Ishikawa (cell line): ENCODE results near the gene LCN1.

Experiments
- CEBPB ChIP-seq: IDR thresholded peaks from 2 replicates; pipeline ENCODE4 v1.6.1; 2012
- CREB1 ChIP-seq: IDR thresholded peaks from 2 replicates; pipeline ENCODE4 v1.6.1; 2012; ENCODE audit warnings: low read depth
- EGR1 ChIP-seq: IDR thresholded peaks from 2 replicates; pipeline ENCODE4 v1.6.1; 2012
- EP300 ChIP-seq: IDR thresholded peaks from 2 replicates; pipeline ENCODE4 v1.6.1; 2012; ENCODE audit warnings: borderline replicate concordance
- FOXM1 ChIP-seq: IDR thresholded peaks from 2 replicates; pipeline ENCODE4 v1.6.1; 2012; ENCODE audit warnings: low read depth, borderline replicate concordance
- NFIC ChIP-seq: IDR thresholded peaks from 2 replicates; pipeline ENCODE4 v1.6.1; 2012
- RAD21 ChIP-seq: IDR thresholded peaks from 2 replicates; pipeline ENCODE4 v1.6.1; 2012; ENCODE audit warnings: low read depth
- TAF1 ChIP-seq: IDR thresholded peaks from 2 replicates; pipeline ENCODE4 v1.6.1; 2012; ENCODE audit warnings: low read depth, mild to moderate bottlenecking
- TCF12 ChIP-seq: IDR thresholded peaks from 2 replicates; pipeline ENCODE4 v1.6.1; 2012; ENCODE audit warnings: low read depth
- TEAD4 ChIP-seq: IDR thresholded peaks from 2 replicates; pipeline ENCODE4 v1.6.1; 2012
- USF1 ChIP-seq: IDR thresholded peaks from 2 replicates; pipeline ENCODE4 v1.6.1; 2012
- YY1 ChIP-seq: IDR thresholded peaks from 2 replicates; pipeline ENCODE4 v1.6.1; 2012; ENCODE audit warnings: low read depth
- ZBTB7A ChIP-seq: IDR thresholded peaks from 2 replicates; pipeline ENCODE4 v1.6.1; 2012; ENCODE audit warnings: low read depth
- TF ChIP-seq, protein P1 (sequence below): IDR thresholded peaks from 2 replicates; pipeline ENCODE4 v1.6.1; 2012
- TF ChIP-seq, protein P2 (sequence below): IDR thresholded peaks from 2 replicates; pipeline ENCODE4 v1.6.1; 2012; ENCODE audit warnings: low read depth, mild to moderate bottlenecking

Gene LCN1

GRCh38 chr9:135520916-135521607 is at the start of gene LCN1:
TSS of gene LCN1 (plus strand) at chr9:135521440. CDS start at chr9:135521498, 58 bp downstream.
- no peak for TF ChIP-seq NFIC
- no peak for TF ChIP-seq ZBTB7A
- no peak for TF ChIP-seq TCF12
- no peak for TF ChIP-seq EP300
- TF ChIP-seq CEBPB: no peak
- TF ChIP-seq FOXM1: no peak
- TF ChIP-seq TAF1: no peak
- no peak for TF ChIP-seq CREB1
- TF ChIP-seq YY1: no peak
- TF ChIP-seq, protein P1, sequence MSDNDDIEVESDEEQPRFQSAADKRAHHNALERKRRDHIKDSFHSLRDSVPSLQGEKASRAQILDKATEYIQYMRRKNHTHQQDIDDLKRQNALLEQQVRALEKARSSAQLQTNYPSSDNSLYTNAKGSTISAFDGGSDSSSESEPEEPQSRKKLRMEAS: no peak
- no peak for TF ChIP-seq USF1
- TF ChIP-seq, protein P2, sequence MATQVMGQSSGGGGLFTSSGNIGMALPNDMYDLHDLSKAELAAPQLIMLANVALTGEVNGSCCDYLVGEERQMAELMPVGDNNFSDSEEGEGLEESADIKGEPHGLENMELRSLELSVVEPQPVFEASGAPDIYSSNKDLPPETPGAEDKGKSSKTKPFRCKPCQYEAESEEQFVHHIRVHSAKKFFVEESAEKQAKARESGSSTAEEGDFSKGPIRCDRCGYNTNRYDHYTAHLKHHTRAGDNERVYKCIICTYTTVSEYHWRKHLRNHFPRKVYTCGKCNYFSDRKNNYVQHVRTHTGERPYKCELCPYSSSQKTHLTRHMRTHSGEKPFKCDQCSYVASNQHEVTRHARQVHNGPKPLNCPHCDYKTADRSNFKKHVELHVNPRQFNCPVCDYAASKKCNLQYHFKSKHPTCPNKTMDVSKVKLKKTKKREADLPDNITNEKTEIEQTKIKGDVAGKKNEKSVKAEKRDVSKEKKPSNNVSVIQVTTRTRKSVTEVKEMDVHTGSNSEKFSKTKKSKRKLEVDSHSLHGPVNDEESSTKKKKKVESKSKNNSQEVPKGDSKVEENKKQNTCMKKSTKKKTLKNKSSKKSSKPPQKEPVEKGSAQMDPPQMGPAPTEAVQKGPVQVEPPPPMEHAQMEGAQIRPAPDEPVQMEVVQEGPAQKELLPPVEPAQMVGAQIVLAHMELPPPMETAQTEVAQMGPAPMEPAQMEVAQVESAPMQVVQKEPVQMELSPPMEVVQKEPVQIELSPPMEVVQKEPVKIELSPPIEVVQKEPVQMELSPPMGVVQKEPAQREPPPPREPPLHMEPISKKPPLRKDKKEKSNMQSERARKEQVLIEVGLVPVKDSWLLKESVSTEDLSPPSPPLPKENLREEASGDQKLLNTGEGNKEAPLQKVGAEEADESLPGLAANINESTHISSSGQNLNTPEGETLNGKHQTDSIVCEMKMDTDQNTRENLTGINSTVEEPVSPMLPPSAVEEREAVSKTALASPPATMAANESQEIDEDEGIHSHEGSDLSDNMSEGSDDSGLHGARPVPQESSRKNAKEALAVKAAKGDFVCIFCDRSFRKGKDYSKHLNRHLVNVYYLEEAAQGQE: no peak
- TF ChIP-seq RAD21: no peak
- TF ChIP-seq EGR1: no peak
- no peak for TF ChIP-seq TEAD4

DNA sequence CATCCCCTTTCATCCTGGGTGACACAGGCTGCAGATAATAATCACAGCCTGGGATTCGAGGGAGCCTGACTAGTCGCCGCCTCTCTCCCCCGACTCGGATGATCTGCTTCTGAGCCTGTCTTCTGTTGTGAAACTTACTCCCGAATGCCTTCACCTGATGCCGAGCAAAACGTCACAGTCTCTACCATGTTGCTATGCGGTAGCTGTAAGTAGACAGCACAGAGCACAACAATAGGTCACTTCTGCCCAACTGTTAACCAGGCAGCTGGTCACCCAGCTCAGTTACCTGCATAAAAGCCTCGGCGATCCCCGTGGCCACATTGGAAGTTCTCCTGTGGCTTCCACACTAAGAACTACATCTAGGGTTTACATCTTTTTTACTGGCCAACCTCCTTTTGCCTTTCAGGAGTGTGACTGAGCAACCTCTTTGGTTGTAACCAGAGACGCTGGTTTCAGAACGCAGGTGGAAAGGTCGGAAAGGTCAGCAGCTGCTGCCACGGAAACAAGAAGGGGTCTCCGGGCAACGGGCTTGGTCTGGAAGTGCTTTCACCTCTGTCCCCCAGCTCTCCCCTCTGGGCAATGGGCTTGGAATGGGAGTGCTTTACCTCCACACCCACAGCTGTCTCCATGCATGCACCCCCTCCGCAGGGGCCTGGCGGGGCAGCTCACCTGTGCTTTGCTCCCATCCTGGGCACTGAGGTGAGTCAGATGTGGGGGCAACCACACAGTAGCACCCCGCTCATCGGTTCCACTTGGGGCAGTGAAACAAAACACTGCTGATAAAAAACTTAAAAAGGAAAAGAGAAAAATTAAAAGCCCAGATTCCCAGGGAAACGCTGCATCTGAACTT is 49.2 kb upstream of the LCN1 start:
- TF ChIP-seq ZBTB7A (no peak), CEBPB (no peak), CREB1 (no peak), FOXM1 (no peak), TAF1 (no peak), NFIC (no peak), YY1 (no peak), TEAD4 (no peak), EP300 (no peak), TCF12 (no peak), RAD21 (no peak), EGR1 (no peak), USF1 (no peak)
- TF ChIP-seq, protein P2: no peak
- TF ChIP-seq, protein P1: no peak

- TF ChIP-seq YY1: no peak
- no peak for TF ChIP-seq NFIC
- no peak for TF ChIP-seq TAF1
- TF ChIP-seq USF1: no peak
- TF ChIP-seq CEBPB: no peak
- TF ChIP-seq, protein P2: no peak
- TF ChIP-seq EGR1: no peak
- TF ChIP-seq ZBTB7A: no peak
- TF ChIP-seq TCF12: no peak
- TF ChIP-seq CREB1: no peak
- TF ChIP-seq RAD21: no peak
- TF ChIP-seq TEAD4: no peak
- no peak for TF ChIP-seq EP300
These were observed 47.2 kb upstream of the LCN1 start for GRCh38 chr9:135473972-135474543.
